DND-41 (cell line): ENCODE results near the gene MED10.

ENCODE experiments used
- ATAC-seq: fragments of 200-7000 bp; cut with Tn5 transposase; 3 replicates; pipeline ENCODE4 v1.9.1; 2021; ENCODE audit warnings: low read depth; ENCODE audit not compliant: insufficient read depth
- DNase-seq: peaks from one replicate; pipeline ENCODE4 v3.0.0-alpha.2; 2020
- H2AFZ ChIP-seq: 2 replicates; pipeline ENCODE4 v1.6.0; 2012; ENCODE audit warnings: low read depth, low read length
- H3K27ac ChIP-seq: 2 replicates; pipeline ENCODE4 v1.5.1; 2012; ENCODE audit warnings: low read length, inconsistent platforms
- H3K27me3 ChIP-seq: fragments of 200-600 bp; sonication (generic); 2 replicates; pipeline ENCODE4 v1.6.0; 2012; ENCODE audit warnings: low read length, mild to moderate bottlenecking, inconsistent platforms; ENCODE audit not compliant: insufficient read depth, poor library complexity
- H3K36me3 ChIP-seq: 2 replicates; pipeline ENCODE4 v1.5.1; 2012; ENCODE audit warnings: low read length, inconsistent platforms; ENCODE audit not compliant: insufficient read depth
- H3K4me1 ChIP-seq: 2 replicates; pipeline ENCODE4 v1.5.1; 2012; ENCODE audit warnings: mild to moderate bottlenecking, low read length; ENCODE audit not compliant: insufficient read depth
- H3K4me2 ChIP-seq: 2 replicates; pipeline ENCODE4 v1.6.0; 2012; ENCODE audit warnings: mild to moderate bottlenecking, moderate library complexity, low read length, inconsistent platforms; ENCODE audit not compliant: insufficient read depth
- H3K4me3 ChIP-seq, 2 experiments: fragments of 200-600 bp in 1 of 2; shearing (Covaris generic) in 1 of 2; 2 replicates each; pipeline ENCODE4 v1.5.1; 2012 to 2016; ENCODE audit warnings: inconsistent platforms in 2 of 2, low read length in 2 of 2, mild to moderate bottlenecking in 2 of 2, low read depth in 1 of 2, moderate library complexity in 1 of 2
- H3K79me2 ChIP-seq: 2 replicates; pipeline ENCODE4 v1.6.0; 2012; ENCODE audit warnings: low read length, inconsistent platforms; ENCODE audit not compliant: insufficient read depth
- H3K9ac ChIP-seq: 2 replicates; pipeline ENCODE4 v1.6.0; 2012; ENCODE audit warnings: low read depth, mild to moderate bottlenecking, inconsistent platforms, low read length, moderate library complexity
- H3K9me3 ChIP-seq: 2 replicates; pipeline ENCODE4 v1.5.1; 2012; ENCODE audit warnings: low read length, moderate library complexity, mild to moderate bottlenecking, inconsistent platforms; ENCODE audit not compliant: insufficient read depth, severe bottlenecking
- H4K20me1 ChIP-seq: 2 replicates; pipeline ENCODE4 v1.6.0; 2012; ENCODE audit warnings: low read length; ENCODE audit not compliant: insufficient read depth
- CTCF ChIP-seq: IDR thresholded peaks from 2 replicates; pipeline ENCODE4 v1.5.1; 2012; ENCODE audit warnings: borderline replicate concordance, low read length, moderate library complexity, mild to moderate bottlenecking; ENCODE audit not compliant: poor library complexity, severe bottlenecking; ENCODE audit errors: extremely low read depth
- EZH2 ChIP-seq: IDR thresholded peaks from 3 replicates; pipeline ENCODE4 v1.6.1; 2012; ENCODE audit warnings: borderline replicate concordance, low read depth, mild to moderate bottlenecking, moderate library complexity, low read length, inconsistent platforms; ENCODE audit not compliant: severe bottlenecking

The MED10 gene

GRCh38 chr5:6424110-6424659, 45.8 kb upstream of the MED10 start:
- no peak overlapping the region for H2AFZ ChIP-seq
- no peaks in the 10 kb centered on the region for H3K79me2 ChIP-seq
- no peak for ATAC-seq
- H3K27ac ChIP-seq: no peak overlapping the region
- no peak for TF ChIP-seq EZH2
- TF ChIP-seq CTCF: no peak
- no peak overlapping the region for H3K4me3 ChIP-seq
- H3K9me3 ChIP-seq: no peaks in the 10 kb centered on the region
- no peak for DNase-seq
- no peaks in the 10 kb centered on the region for H3K4me1 ChIP-seq
- no peaks in the 10 kb centered on the region for H4K20me1 ChIP-seq
- no peaks in the 10 kb centered on the region for H3K36me3 ChIP-seq
- no peak overlapping the region for H3K4me2 ChIP-seq
- H3K27me3 ChIP-seq: peaks cover 8% of the 10 kb centered on the region
- H3K9ac ChIP-seq: no peak overlapping the region

GRCh38 chr5:6423327-6424109, 45.2 kb upstream of the MED10 start:
- ATAC-seq: no peak
- Histone ChIP-seq H2AFZ (no peak overlapping the region), H3K9ac (no peak overlapping the region)

GRCh38 chr5:6419340-6419852, 41.0 kb upstream of the MED10 start:
- TF ChIP-seq CTCF (no peak), EZH2 (no peak)
- Histone ChIP-seq H2AFZ (no peak overlapping the region), H3K27ac (no peak overlapping the region), H3K9me3 (no peaks in the 10 kb centered on the region), H3K4me1 (no peaks in the 10 kb centered on the region), H3K9ac (no peak overlapping the region), H3K27me3 (peaks cover 8% of the 10 kb centered on the region), H4K20me1 (no peaks in the 10 kb centered on the region), H3K4me2 (no peak overlapping the region), H3K36me3 (no peaks in the 10 kb centered on the region), H3K79me2 (no peaks in the 10 kb centered on the region), H3K4me3 (no peak overlapping the region)
- no peak for DNase-seq
- ATAC-seq: no peak

More at GRCh38 chr5:6423327-6424109, 45.2 kb upstream of the MED10 start:
- H4K20me1 ChIP-seq: no peaks in the 10 kb centered on the region
- TF ChIP-seq CTCF (no peak), EZH2 (no peak)
- no peaks in the 10 kb centered on the region for H3K36me3 ChIP-seq
- no peak overlapping the region for H3K27ac ChIP-seq
- H3K4me1 ChIP-seq: no peaks in the 10 kb centered on the region
- no peaks in the 10 kb centered on the region for H3K9me3 ChIP-seq
- H3K27me3 ChIP-seq: peaks cover 8% of the 10 kb centered on the region
- DNase-seq: no peak
- H3K4me2 ChIP-seq: no peak overlapping the region
- H3K4me3 ChIP-seq: no peak overlapping the region
- H3K79me2 ChIP-seq: no peaks in the 10 kb centered on the region
